ENCODE results near the gene RYR1. TPM values are rescaled to one million over a fixed set of nuclear protein-coding genes. Genes with fewer than 3 reads are reported as not detected.
"Not testable (repeated sequence)": the region's sequence is repeated elsewhere in the genome, so short reads cannot be mapped to it uniquely, and the experiment has no call there.

The RYR1 gene
- total and polyA plus RNA-seq, 11 donors: 0.44 to 2.1 (median 0.86) TPM

- intact Hi-C loops (cut with DNase I): no loop called here
- Histone ChIP-seq H3K4me3 (no peak overlapping the region), H3K9me3 (no peaks in the 10 kb centered on the region), H3K36me3 (no peaks in the 10 kb centered on the region), H3K4me1 (peaks cover 0 to 8% (median 0%) of the 10 kb centered on the region in 12 donors), H3K27me3 (peaks cover 0 to 12% (median 0%) of the 10 kb centered on the region in 9 donors), H3K27ac (no peak overlapping the region)
- TF ChIP-seq, protein P1, sequence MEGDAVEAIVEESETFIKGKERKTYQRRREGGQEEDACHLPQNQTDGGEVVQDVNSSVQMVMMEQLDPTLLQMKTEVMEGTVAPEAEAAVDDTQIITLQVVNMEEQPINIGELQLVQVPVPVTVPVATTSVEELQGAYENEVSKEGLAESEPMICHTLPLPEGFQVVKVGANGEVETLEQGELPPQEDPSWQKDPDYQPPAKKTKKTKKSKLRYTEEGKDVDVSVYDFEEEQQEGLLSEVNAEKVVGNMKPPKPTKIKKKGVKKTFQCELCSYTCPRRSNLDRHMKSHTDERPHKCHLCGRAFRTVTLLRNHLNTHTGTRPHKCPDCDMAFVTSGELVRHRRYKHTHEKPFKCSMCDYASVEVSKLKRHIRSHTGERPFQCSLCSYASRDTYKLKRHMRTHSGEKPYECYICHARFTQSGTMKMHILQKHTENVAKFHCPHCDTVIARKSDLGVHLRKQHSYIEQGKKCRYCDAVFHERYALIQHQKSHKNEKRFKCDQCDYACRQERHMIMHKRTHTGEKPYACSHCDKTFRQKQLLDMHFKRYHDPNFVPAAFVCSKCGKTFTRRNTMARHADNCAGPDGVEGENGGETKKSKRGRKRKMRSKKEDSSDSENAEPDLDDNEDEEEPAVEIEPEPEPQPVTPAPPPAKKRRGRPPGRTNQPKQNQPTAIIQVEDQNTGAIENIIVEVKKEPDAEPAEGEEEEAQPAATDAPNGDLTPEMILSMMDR (IDR thresholded peaks at IDR 0.05): no peak
- TF ChIP-seq POLR2A (IDR thresholded peaks at IDR 0.05): no peak
- ATAC-seq (no peak), DNase-seq (no peak)
- 74 to 89% (median 88%) methylated on average over 8 of the region's 8 CpGs for WGBS, 4 donors
These were observed 121.7 kb downstream of the RYR1 start for GRCh38 chr19:38555200-38555599.

GRCh38 chr19:38556521-38557174, 123.2 kb downstream of the RYR1 start:
- 55 to 70% (median 63%) methylated on average over 7 of the region's 7 CpGs for WGBS, 4 donors
- Histone ChIP-seq H3K36me3 (no peaks in the 10 kb centered on the region), H3K27me3 (peaks cover 0 to 12% (median 0%) of the 10 kb centered on the region in 9 donors), H3K9me3 (no peaks in the 10 kb centered on the region), H3K4me1 (peaks cover 0 to 8% (median 0%) of the 10 kb centered on the region in 12 donors), H3K27ac (no peak overlapping the region), H3K4me3 (no peak overlapping the region)
- intact Hi-C loops (cut with DNase I): no loop called here
- DNase-seq (no peak), ATAC-seq (no peak)
- TF ChIP-seq, protein P1 (IDR thresholded peaks at IDR 0.05): no peak
- TF ChIP-seq POLR2A (IDR thresholded peaks at IDR 0.05): no peak

GRCh38 chr19:38557205-38557799, 123.8 kb downstream of the RYR1 start:
- H3K27me3 ChIP-seq: peaks cover 0 to 6% (median 0%) of the 10 kb centered on the region in 9 donors
- ATAC-seq: no peak
- H3K9me3 ChIP-seq: no peaks in the 10 kb centered on the region
- peaks cover 0 to 8% (median 0%) of the 10 kb centered on the region in 12 donors for H3K4me1 ChIP-seq
- intact Hi-C loops (cut with DNase I): no loop called here
- TF ChIP-seq, protein P1 (IDR thresholded peaks at IDR 0.05): no peak
- no peak for TF ChIP-seq POLR2A (IDR thresholded peaks at IDR 0.05)
- H3K36me3 ChIP-seq: no peaks in the 10 kb centered on the region
- peak in 1 of 5 donors; percentile 58 for DNase-seq
- H3K27ac ChIP-seq: no peak overlapping the region
- no peak overlapping the region for H3K4me3 ChIP-seq
- WGBS, 4 donors: 71 to 76% (median 74%) methylated on average over 12 of the region's 12 CpGs

GRCh38 chr19:38558933-38559332, 125.4 kb downstream of the RYR1 start:
- H3K9me3 ChIP-seq; H3K27me3 ChIP-seq; H3K36me3 ChIP-seq; ATAC-seq; H3K4me3 ChIP-seq; H3K4me1 ChIP-seq; intact Hi-C loops (cut with DNase I); DNase-seq; H3K27ac ChIP-seq: not testable (repeated sequence)
- WGBS, 4 donors: 85 to 95% (median 89%) methylated on average over 7 of the region's 7 CpGs
